H1 (cell line): ENCODE data around the gene KANTR. TPM values are rescaled to one million over a fixed set of nuclear protein-coding genes. Genes with fewer than 3 reads are reported as not detected.

ENCODE experiments used
- CTCF ChIA-PET: fragments of 300-600 bp; sonication (Branson Sonifier 250); formaldehyde crosslinking; loops from one replicate; lab custom pipeline; 2021; ENCODE audit not compliant: partially characterized antibody; lab: Charles Lee
- POLR2A ChIA-PET: fragments of 300-600 bp; sonication (Branson Sonifier 250); formaldehyde crosslinking; loops from one replicate; lab custom pipeline; 2021; ENCODE audit warnings: inconsistent platforms; ENCODE audit not compliant: partially characterized antibody; lab: Charles Lee
- DNase-seq, 2 experiments: peaks; one replicate each; pipeline versions ENCODE4 v3.0.0 to v3.0.0-alpha.2; 2010 to 2022; ENCODE audit warnings: low spot score in 2 of 2, low read depth in 1 of 2, mixed read lengths in 1 of 2
- FAIRE-seq: peaks from 2 replicates; lab custom pipeline; 2011; peaks lifted over from hg19 to GRCh38; lab: Jason Lieb, UNC
- H2AFZ ChIP-seq: 2 replicates; pipeline ENCODE4 v1.8.1; 2012; ENCODE audit warnings: low read length, inconsistent platforms
- H2AK5ac ChIP-seq: 2 replicates; pipeline ENCODE4 v1.6.1; 2013; ENCODE audit warnings: low read depth, low read length
- H2BK120ac ChIP-seq: replicated peaks from 2 replicates; pipeline ENCODE3; 2013; ENCODE audit warnings: low read depth, low read length, inconsistent platforms
- H2BK12ac ChIP-seq: 2 replicates; pipeline ENCODE4 v1.6.1; 2013; ENCODE audit warnings: low read depth, low read length
- H2BK15ac ChIP-seq: 2 replicates; pipeline ENCODE4 v1.6.1; 2013; ENCODE audit warnings: low read length
- H2BK20ac ChIP-seq: 2 replicates; pipeline ENCODE4 v1.6.1; 2013; ENCODE audit warnings: low read length
- H2BK5ac ChIP-seq: 2 replicates; pipeline ENCODE4 v1.6.1; 2013; ENCODE audit warnings: low read depth, low read length
- H3K14ac ChIP-seq: 2 replicates; pipeline ENCODE4 v1.6.1; 2013; ENCODE audit warnings: inconsistent platforms; ENCODE audit not compliant: insufficient read length
- H3K18ac ChIP-seq: 2 replicates; pipeline ENCODE4 v1.6.1; 2013; ENCODE audit warnings: low read length; ENCODE audit errors: extremely low read depth
- H3K23ac ChIP-seq: 2 replicates; pipeline ENCODE4 v1.6.1; 2013; ENCODE audit warnings: inconsistent platforms; ENCODE audit not compliant: insufficient read length
- H3K23me2 ChIP-seq: 2 replicates; pipeline ENCODE4 v1.6.1; 2013; ENCODE audit warnings: low read depth, low read length
- H3K27ac ChIP-seq: 2 replicates; pipeline ENCODE4 v1.6.1; 2011; ENCODE audit warnings: low read depth, low read length, inconsistent platforms
- H3K27me3 ChIP-seq, 4 experiments: replicated peaks in 1 of 4; 1 replicate in 1 of 4; 2 replicates in 3 of 4; pipeline versions ENCODE4 v1.6.1 to v1.8.1; 2011 to 2013; ENCODE audit warnings: low read length in 3 of 4, mild to moderate bottlenecking in 3 of 4, inconsistent platforms in 2 of 4, mixed read lengths in 2 of 4, moderate library complexity in 1 of 4; ENCODE audit not compliant: control insufficient read depth in 3 of 4, insufficient read depth in 3 of 4; ENCODE audit errors: extremely low read depth in 1 of 4
- H3K36me3 ChIP-seq, 4 experiments: 2 replicates each; pipeline versions ENCODE4 v1.6.1 to v1.8.1; 2011 to 2013; ENCODE audit warnings: mild to moderate bottlenecking in 4 of 4, low read length in 3 of 4, moderate library complexity in 2 of 4, control low read depth in 1 of 4, inconsistent platforms in 1 of 4; ENCODE audit not compliant: insufficient read depth in 4 of 4, control insufficient read depth in 2 of 4
- H3K4ac ChIP-seq: replicated peaks from 2 replicates; pipeline ENCODE3; 2013; ENCODE audit warnings: low read length, low read depth, mixed read lengths, inconsistent platforms; ENCODE audit not compliant: insufficient read length
- H3K4me1 ChIP-seq, 4 experiments: replicated peaks in 1 of 4; 1 replicate in 1 of 4; 2 replicates in 3 of 4; pipeline versions ENCODE4 v1.6.1 to v1.8.1; 2011 to 2013; ENCODE audit warnings: low read length in 3 of 4, inconsistent platforms in 2 of 4, mixed read lengths in 1 of 4; ENCODE audit not compliant: insufficient read depth in 4 of 4, control insufficient read depth in 3 of 4
- H3K4me2 ChIP-seq, 2 experiments: 2 replicates each; pipeline versions ENCODE4 v1.6.1 to v1.8.1; 2011 to 2013; ENCODE audit warnings: low read depth in 2 of 2, low read length in 2 of 2, control low read depth in 1 of 2, inconsistent platforms in 1 of 2, mild to moderate bottlenecking in 1 of 2; ENCODE audit not compliant: insufficient read depth in 1 of 2
- H3K4me3 ChIP-seq, 4 experiments: fragments of 200-600, 300-600 bp in 1 of 4; sonication (generic), shearing (Covaris generic), sonication (Bioruptor Twin) in 1 of 4; 2 replicates each; pipeline versions ENCODE4 v1.5.1 to v1.8.1; 2011 to 2016; ENCODE audit warnings: low read length in 4 of 4, low read depth in 3 of 4, control low read depth in 2 of 4, inconsistent platforms in 2 of 4, mild to moderate bottlenecking in 2 of 4, mixed read lengths in 1 of 4, moderate library complexity in 1 of 4; ENCODE audit not compliant: insufficient read depth in 2 of 4; ENCODE audit errors: extremely low read depth in 1 of 4
- H3K56ac ChIP-seq: replicated peaks from 2 replicates; pipeline ENCODE3; 2013; ENCODE audit warnings: low read depth, mild to moderate bottlenecking, mixed read lengths, low read length, inconsistent platforms; ENCODE audit not compliant: insufficient read length
- H3K79me1 ChIP-seq: 2 replicates; pipeline ENCODE4 v1.6.1; 2013; ENCODE audit warnings: low read depth, low read length, control low read depth
- H3K79me2 ChIP-seq, 2 experiments: 2 replicates each; pipeline versions ENCODE4 v1.6.1 to v1.8.1; 2012 to 2013; ENCODE audit warnings: low read length in 2 of 2, mild to moderate bottlenecking in 2 of 2, inconsistent platforms in 1 of 2; ENCODE audit not compliant: insufficient read depth in 2 of 2, control insufficient read depth in 1 of 2
- H3K9ac ChIP-seq, 4 experiments: replicated peaks in 1 of 4; 1 replicate in 1 of 4; 2 replicates in 3 of 4; pipeline versions ENCODE4 v1.6.1 to v1.8.1; 2011 to 2013; ENCODE audit warnings: low read depth in 3 of 4, low read length in 3 of 4, control low read depth in 2 of 4, mild to moderate bottlenecking in 2 of 4, moderate library complexity in 2 of 4, inconsistent platforms in 1 of 4; ENCODE audit errors: extremely low read depth in 1 of 4
- H3K9me3 ChIP-seq, 2 experiments: 2 replicates each; pipeline versions ENCODE4 v1.6.1 to v1.8.1; 2012 to 2013; ENCODE audit warnings: mild to moderate bottlenecking in 2 of 2, moderate library complexity in 2 of 2, control low read depth in 1 of 2, inconsistent platforms in 1 of 2, low read depth in 1 of 2, low read length in 1 of 2, mixed read lengths in 1 of 2; ENCODE audit not compliant: insufficient read depth in 2 of 2
- H4K20me1 ChIP-seq, 2 experiments: replicated peaks in 1 of 2; 2 replicates each; pipeline versions ENCODE3 to v1.8.1; 2011 to 2013; ENCODE audit warnings: inconsistent platforms in 2 of 2, low read length in 2 of 2, mild to moderate bottlenecking in 1 of 2; ENCODE audit not compliant: insufficient read depth in 2 of 2, control insufficient read depth in 1 of 2
- H4K5ac ChIP-seq: 2 replicates; pipeline ENCODE4 v1.6.1; 2013; ENCODE audit warnings: low read length, low read depth, mixed read lengths, inconsistent platforms; ENCODE audit not compliant: insufficient read length
- H4K8ac ChIP-seq: 2 replicates; pipeline ENCODE4 v1.8.0; 2013; ENCODE audit warnings: mild to moderate bottlenecking, moderate library complexity, low read length, inconsistent platforms; ENCODE audit not compliant: insufficient read depth; ENCODE audit errors: extremely low read depth
- H4K91ac ChIP-seq: replicated peaks from 2 replicates; pipeline ENCODE3; 2013; ENCODE audit warnings: low read length, mixed read lengths, inconsistent platforms; ENCODE audit not compliant: insufficient read length
- ASH2L ChIP-seq: fragments of 200-600, 300-600 bp; sonication (generic); IDR thresholded peaks from one replicate; pipeline ENCODE4 v1.7.1; 2017; ENCODE audit warnings: low read length
- BRCA1 ChIP-seq: IDR thresholded peaks from 2 replicates; pipeline ENCODE4 v1.6.1; 2012; ENCODE audit warnings: low read depth, low read length, improper control_type of control experiment
- CHD1 ChIP-seq: IDR thresholded peaks from 2 replicates; pipeline ENCODE4 v1.6.1; 2012; ENCODE audit warnings: low read depth, low read length, improper control_type of control experiment
- CTCF ChIP-seq, 3 experiments: IDR thresholded peaks; 1 replicate in 2 of 3; 2 replicates in 1 of 3; pipeline versions ENCODE4 v1.5.1 to v1.6.1; 2011; ENCODE audit warnings: low read length in 3 of 3, mild to moderate bottlenecking in 3 of 3, inconsistent platforms in 2 of 3, low read depth in 1 of 3, moderate library complexity in 1 of 3; ENCODE audit not compliant: insufficient read depth in 1 of 3; ENCODE audit errors: control extremely low read depth in 1 of 3
- E2F6 ChIP-seq: IDR thresholded peaks from 2 replicates; pipeline ENCODE4 v1.6.1; 2012; ENCODE audit warnings: inconsistent platforms
- GTF2F1 ChIP-seq: IDR thresholded peaks from 2 replicates; pipeline ENCODE4 v1.6.1; 2012; ENCODE audit warnings: low read depth, low read length, improper control_type of control experiment, borderline replicate concordance
- KDM5A ChIP-seq: fragments of 200-600 bp; IDR thresholded peaks from 2 replicates; pipeline ENCODE4 v1.7.1; 2012; ENCODE audit warnings: mild to moderate bottlenecking, low read length, inconsistent platforms, mixed read lengths
- NRF1 ChIP-seq: IDR thresholded peaks from 2 replicates; pipeline ENCODE4 v1.6.1; 2011; ENCODE audit warnings: mild to moderate bottlenecking, low read depth, low read length, improper control_type of control experiment
- whole genome bisulfite sequencing, 2 experiments: shearing (Covaris generic) in 1 of 2; methylation state at CpG; one replicate each; pipeline versions ENCODE4 v1.1.6 to v1.1.7; 2013 to 2015; ENCODE audit warnings: low lambda C conversion rate in 2 of 2, mixed read lengths in 2 of 2, inconsistent platforms in 1 of 2, low coverage in 1 of 2, missing lambda C conversion rate in 1 of 2; ENCODE audit not compliant: insufficient replicate concordance in 2 of 2, insufficient coverage in 1 of 2, insufficient read length in 1 of 2; ENCODE audit errors: extremely low coverage in 1 of 2, missing lambda C conversion rate in 1 of 2; 5-methylcytosine and 5-hydroxymethylcytosine counted together
- polyA plus RNA-seq, 7 experiments: library from polyadenylated mRNA; depleted of rRNA in 3 of 7; stranded (reverse) in 5 of 7; unstranded in 2 of 7; fragments of >200 nt in 5 of 7; fragments of 200-250 nt in 2 of 7; gene quantifications; 1 replicate in 5 of 7; 2 replicates in 1 of 7; 4 replicates in 1 of 7; pipeline versions ENCODE4 v1.2.1 to v1.2.3, GENCODE V29; 2011 to 2013; ENCODE audit warnings: missing spikeins in 2 of 7, mixed read lengths in 2 of 7
- total RNA-seq: library from RNA; stranded (reverse); fragmentation: NEBNext Ultra II Directional; extraction: Animal tissue kit (Norgen Biotek cat#: 25700); gene quantifications from 2 replicates; pipeline ENCODE4 v1.2.1, GENCODE V29; 2021

KANTR gene
- total and polyA plus RNA-seq, 2 of the 8 experiments (the other 6 are each of a cell fraction or from before 2014, with no cell fraction given), result 7.7 to 9.5 TPM

GRCh38 chrX:53077207-53078197 is 16.4 kb upstream of the KANTR start:
- Histone ChIP-seq H3K4me3 (no peak overlapping the region), H2AFZ (no peak overlapping the region), H3K4me2 (no peak overlapping the region), H3K27ac (no peak overlapping the region), H3K23me2 (no peaks in the 10 kb centered on the region; the same call in 1 of the 2 replicates), H3K36me3 (no peaks in the 10 kb centered on the region), H2AK5ac (no peak overlapping the region), H4K91ac (no peak overlapping the region), H2BK15ac (no peak overlapping the region), H2BK120ac (no peak overlapping the region), H3K27me3 (no peaks in the 10 kb centered on the region), H2BK20ac (no peak overlapping the region), H3K56ac (no peak overlapping the region), H2BK5ac (no peak overlapping the region), H4K8ac (no peak overlapping the region; the same call in 1 of the 2 replicates), H3K4me1 (peaks cover 0 to 2% (median 1%) of the 10 kb centered on the region in 4 experiments; a peak in 2 of 7 replicates), H3K14ac (no peak overlapping the region), H3K79me2 (no peaks in the 10 kb centered on the region), H3K23ac (no peak overlapping the region), H2BK12ac (no peak overlapping the region), H4K20me1 (no peaks in the 10 kb centered on the region), H3K4ac (no peak overlapping the region), H3K79me1 (no peaks in the 10 kb centered on the region), H3K9me3 (no peaks in the 10 kb centered on the region), H3K9ac (no peak overlapping the region), H3K18ac (no peak overlapping the region), H4K5ac (no peak overlapping the region)
- 94% methylated on average over 18 of the region's 27 CpGs; no CpG with 5 or more reads in 1 of the 2 experiments for WGBS, 2 experiments
- DNase-seq (no peak), FAIRE-seq (no peak)
- CTCF ChIA-PET, result interaction anchor here (0.6 to 1.4 kb wide), 2 partner anchors 9 to 11 kb away, joined by 3 to 5 read pairs; no protein-coding TSS in a partner anchor
- POLR2A ChIA-PET, result interaction anchor here (1.0 to 1.6 kb wide), 2 partner anchors 11 to 147 kb away, joined by 4 read pairs; no protein-coding TSS in a partner anchor
- no peak for TF ChIP-seq NRF1
- TF ChIP-seq KDM5A, result no peak
- no peak for TF ChIP-seq BRCA1
- TF ChIP-seq CHD1, result no peak
- TF ChIP-seq E2F6, result no peak
- no peak for TF ChIP-seq ASH2L
- TF ChIP-seq GTF2F1, result no peak
- TF ChIP-seq CTCF (IDR thresholded peaks at IDR 0.05; ENCODE audit: control extremely low read depth in 1 of 3, insufficient read depth in 1 of 3, low read depth in 1 of 3, low read length in 3 of 3), result no peak
